HG03280 (cell line): ENCODE measurements around the gene FUBP3.

Source experiments
- ATAC-seq: cut with Tn5 transposase; IDR thresholded peaks from one replicate; pipeline ENCODE4 v1.9.1; 2021; ENCODE audit warnings: mild to moderate bottlenecking, moderate library complexity; ENCODE audit not compliant: unreplicated experiment

The FUBP3 gene

DNA sequence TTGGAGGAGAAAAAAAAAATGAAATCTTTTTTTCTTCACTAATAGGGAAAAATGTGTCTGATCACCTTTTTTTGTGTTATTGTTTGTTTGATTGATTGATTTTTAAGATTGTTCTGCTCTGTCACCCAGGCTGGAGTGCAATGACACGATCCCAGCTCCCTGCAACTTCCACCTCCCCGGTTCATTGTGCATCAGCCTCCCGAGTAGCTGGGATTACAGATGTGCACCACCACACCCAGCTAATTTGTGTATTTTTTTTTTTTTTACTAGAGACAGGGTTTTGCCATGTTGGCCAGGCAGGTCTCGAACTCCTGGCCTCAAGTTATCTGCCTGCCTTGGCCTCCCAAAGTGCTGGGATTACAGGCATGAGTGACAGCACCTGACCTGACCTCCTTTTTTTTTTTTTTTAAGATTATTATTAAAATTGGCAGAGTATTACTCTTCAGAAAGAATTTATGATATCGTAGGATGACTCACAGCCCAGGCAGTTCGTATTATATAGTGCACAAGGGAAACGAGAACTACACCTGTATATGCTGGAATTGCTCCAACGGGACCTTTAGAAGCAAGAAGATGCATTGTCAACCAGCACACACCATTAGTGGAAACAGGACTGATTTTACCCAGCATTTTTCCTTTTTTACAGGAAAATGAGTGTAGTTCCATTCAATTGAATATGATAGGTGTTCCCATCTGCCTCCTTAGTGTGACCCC lies 27.7 kb downstream of the FUBP3 start:
- no peak for ATAC-seq

DNA sequence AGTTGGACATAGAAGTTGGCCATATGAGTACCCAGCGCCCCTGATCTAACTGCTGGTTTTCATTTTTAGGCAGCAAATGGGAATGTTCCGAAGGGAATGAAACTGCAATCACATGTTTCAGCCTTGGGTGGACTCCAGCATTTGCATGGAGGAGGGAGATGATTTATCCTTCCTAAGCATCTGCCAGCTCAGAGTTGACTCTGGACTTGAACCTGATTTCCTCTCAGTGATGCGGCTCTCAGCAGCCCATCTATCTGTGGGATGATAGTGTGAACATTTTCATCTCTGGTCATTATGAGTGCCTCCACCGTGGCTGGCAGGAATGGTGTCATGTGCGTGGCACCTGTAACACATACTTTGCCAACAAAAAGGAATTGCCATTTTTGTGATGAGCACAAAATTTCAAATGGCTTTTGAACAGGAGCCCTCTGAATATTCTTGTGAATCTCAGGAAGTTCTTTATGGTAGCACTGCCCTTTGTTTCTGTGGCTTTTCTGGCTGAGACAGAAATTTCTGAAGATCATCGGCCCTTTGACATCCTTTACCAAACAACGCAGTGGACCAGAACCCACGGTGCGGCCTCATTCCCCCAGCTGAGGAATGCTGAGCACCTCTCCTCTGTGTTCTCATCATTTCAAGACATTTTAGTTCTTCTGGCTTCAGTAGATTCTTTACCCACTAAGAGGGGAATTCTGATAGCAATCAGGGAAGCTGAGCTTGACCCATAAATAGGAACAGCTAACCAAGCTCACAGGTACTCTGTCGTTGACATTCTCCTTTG lies 28.5 kb downstream of the FUBP3 start:
- no peak for ATAC-seq

DNA sequence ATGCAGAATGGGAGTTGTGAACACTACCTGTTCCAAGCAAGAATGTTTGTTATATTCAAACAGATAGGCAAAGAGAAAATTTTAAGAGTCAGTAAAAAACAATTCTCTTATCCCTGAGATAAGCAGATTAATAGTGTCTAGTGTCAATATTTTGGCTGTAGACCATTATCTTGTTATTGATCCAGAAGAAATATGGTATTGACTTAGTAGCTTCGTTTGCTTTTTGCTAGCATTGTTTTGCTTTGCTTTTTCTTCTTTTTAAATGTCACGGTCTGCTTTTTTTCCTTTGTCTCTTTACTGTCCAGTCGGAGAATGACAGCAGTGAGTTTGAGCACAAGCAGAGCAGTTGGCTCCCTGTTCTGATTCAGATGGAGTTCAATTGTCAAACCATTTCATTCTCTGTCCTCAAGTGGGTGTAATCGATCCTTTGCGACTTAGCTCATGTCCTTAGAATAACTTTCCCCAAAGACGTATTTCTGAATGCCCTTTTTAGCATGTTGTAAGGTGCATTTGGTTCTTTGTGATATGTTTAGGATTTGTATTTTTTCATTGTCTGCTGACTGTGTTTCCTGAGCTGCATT lies 29.3 kb downstream of the FUBP3 start:
- no peak for ATAC-seq

DNA sequence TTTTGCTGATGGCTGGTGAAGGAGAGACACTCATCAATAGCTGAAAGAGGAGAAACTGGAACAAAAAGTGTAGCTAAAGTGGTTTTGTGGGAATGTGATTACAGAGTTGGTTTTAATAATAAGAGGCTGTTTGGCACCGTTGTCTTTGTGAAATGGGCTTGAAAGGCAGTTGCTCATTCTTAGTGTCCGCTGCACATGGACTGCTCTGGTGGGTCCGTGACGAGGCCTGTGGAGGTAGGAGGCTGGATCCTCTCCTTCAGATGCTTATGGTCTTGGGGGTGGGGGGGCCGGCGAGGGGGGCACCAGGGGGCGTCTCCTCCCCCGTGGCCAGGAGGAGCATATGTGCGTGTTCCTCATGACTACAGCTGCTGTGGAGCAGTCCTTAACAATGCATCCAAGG lies 29.8 kb downstream of the FUBP3 start:
- ATAC-seq: no peak

DNA sequence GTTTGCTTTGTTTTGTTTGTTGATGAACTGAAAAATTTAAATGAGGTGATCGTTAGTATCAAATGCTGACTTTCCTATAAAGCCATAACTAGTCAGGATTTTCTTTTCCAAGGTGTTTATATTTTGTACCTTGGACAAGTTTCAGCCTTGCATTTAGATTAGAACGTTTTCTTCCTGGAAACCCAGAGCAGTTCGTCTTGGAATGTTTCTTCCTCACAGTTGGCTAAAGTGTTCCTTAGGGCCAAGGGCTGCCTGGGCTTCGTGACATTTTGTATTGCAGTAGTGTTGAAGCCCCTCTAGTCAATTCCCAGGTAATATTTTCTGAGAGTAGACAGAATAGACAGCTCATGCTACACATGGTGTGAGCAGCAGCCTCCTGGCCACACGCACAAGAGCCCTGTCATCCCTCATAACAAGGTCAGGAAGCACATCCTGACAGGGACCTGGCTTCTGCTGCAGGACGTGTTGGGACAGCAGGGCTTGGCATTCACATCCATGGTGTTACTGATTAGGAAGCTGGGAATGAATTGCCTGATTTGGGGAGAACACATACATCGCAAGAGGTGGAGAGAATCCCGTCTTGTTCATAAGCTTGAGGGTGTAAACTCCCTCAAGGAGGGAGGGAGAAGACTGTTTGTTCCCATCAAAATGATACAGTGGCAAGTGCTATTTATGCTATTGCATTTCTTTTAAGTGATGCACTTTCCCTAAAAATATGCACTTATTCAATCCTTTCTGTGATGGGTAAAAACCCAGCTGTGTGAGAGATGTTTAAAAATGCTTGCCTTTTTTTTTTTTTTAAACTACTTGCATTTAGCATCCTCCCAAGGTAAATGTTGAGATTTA lies 31.7 kb downstream of the FUBP3 start:
- no peak for ATAC-seq

DNA sequence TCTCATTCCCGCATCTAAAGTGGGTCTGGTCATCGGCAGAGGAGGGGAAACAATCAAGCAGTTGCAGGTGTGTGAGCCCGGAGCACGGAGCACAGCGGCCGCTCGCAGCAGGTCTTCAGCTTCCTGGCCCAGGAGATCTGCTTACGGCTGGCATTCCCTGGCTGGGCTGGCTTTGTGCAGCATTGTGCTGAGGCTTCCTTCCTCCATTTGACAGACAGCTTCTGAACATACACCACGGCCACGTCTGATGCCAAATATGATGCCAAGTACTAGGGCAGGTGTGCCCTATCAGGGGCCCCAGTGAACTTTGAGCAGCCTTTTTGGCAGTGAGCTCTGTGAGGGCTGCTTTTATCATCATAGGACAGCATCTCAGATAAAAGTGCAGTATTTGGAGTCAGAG lies 37.1 kb downstream of the FUBP3 start:
- ATAC-seq: no peak

DNA sequence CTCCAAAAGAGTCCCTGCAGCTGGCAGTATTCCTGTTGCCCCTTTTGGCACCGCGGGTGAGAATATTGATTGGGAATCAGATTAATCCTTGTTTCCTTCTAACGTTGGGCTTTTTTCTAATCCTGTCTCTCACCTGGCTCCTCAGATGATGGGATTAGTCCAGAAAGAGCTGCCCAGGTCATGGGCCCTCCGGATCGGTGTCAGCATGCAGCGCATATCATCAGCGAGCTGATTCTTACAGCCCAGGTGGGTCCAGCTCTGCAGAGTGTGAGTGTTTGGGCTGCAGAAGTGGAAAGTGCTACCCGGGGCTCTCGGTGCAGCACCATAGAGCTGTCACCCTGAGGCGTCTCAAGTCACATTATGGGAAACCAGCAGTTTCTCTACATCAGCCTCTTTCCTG lies 44.1 kb downstream of the FUBP3 start:
- ATAC-seq: no peak

DNA sequence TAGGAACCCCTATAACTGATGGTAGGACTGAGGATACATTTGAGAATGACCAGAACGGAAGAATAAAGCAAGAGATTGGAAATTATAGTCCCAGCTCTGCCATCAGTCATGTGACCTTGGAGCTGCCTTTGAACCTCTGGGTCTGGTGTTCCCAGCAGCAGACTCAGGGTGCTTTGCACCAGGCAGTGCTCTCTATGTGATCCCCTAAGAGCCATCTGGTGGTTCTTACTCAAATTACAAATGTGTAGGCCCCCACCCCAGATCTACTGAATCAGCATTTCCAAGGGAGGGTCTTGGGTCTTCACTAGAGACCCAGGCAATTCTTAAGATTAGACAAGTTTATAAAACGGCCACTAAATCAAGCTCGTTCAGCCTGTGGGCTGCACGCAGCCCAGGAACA lies 44.8 kb downstream of the FUBP3 start:
- no peak for ATAC-seq

DNA sequence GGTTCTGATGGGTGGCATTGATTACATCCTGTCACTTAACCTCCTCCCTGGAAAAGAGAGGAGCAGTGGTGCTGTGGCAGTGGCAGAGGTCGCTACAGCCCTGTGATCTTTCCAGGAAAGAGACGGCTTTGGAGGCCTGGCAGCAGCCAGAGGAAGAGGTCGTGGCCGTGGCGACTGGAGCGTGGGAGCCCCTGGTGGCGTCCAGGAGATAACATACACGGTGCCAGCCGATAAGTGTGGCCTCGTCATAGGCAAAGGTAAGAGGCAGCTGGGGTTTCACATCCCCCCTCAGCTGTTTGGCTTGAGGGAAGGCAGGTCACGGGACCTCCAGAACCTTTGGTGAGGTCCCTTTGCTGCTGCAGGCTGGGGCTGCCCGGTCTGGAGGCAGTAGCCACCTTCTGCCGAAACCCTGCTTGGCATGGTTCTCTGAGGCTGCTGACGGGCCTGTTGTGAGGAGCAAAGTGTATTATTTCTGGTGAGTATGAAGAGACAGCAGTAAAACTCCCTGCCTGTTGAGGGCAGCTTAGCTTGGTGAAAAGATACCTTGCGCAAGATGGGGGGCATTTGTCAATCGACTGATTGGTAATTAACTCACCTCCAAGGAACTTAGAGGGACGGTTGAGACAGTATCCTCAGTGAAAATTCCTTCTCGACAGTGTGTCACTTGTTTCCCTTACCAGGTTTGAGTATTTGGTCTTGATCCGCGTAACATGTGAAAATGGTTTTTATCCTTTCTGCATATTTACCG lies 47.0 kb downstream of the FUBP3 start:
- no peak for ATAC-seq

DNA sequence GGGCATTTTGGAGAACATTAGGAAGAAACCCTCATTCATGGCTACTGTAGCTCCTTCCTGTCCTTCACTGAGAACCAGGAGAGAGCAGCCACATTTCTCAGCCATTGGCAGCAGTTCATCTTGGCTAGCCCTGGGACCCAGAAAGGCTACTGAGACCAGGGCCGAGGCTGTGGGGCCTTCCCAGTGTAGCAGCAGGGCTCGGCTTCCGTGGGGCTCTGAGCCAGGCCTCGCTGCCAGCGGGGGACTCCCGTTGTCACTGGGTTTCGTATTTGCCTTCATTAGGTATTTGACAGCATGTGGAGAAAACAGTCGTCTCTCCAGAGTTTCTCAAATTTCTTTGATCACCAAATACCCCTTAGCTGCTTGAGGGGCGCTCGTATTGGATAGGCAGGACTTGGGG lies 47.7 kb downstream of the FUBP3 start:
- ATAC-seq: no peak

DNA sequence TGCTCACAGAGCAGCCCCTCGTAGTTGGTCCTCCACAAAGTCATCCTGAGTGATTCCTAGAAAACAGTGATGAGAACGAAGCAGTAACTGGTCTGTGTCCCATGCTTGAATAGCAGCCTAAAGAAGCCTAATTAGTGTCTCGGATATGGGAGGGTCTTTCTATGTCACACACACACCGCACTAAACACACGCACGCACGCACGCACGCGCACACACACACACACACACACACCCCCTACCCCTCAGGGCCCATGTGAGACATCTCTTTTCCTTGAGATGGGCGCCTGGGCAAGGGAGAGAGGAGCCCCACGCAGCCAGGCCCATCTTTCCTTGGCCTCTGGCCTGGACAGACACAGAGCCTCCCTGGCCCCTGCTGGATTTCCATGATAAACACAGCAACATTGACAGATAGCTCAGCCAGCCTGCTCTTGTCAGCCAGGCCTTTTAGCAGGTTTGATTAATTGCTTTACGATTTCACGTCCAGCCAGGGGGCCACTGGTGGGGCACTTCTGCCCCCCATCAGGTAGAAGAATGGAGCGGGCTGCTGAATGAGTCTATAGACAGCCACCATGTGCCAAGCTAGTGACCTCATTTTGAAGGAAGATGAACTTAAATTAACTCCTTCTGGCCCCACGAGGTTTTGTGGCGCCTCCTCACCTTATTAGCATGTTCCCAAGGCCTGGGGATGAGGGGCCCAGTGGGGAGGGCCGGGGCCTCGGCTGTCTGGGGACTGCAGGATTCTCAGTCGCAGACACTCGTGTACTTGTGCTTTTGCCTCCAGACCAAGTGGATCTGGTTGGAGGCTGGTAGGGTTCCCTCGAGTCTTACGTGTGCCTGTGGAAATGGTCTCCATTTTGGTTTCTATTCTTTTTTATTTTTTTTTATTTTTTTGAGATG lies 48.8 kb downstream of the FUBP3 start:
- ATAC-seq: no peak

DNA sequence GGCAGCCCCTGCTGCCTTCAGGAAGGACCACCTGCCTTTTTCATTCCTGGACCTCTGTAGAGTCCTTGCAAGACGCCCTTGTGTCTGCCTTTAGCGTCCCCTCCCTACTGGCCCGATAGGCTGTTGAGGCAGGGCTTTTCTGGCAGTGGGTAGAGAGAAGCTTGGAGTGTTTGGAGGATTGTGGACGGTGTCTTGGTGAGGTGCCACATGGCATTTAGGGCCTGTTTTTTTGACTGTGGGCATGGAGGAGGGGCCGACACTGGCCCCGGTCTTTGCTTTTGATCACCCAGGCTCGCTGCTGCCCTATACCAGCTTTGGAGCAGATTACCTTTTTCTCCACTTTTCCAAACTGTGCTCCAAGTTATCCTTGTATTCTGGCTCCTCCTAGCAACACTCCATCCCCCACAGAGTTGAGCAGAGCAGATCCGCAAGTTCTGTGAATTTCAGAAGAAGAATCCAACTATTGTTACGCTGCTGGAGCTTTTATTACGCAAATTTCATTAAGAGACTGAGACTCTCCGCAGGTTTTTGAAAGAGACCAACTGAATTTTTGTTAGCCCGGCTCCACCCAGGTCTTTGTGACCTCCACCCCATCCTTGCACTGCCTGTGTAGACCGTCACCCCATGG lies 50.2 kb downstream of the FUBP3 start:
- ATAC-seq: no peak

DNA sequence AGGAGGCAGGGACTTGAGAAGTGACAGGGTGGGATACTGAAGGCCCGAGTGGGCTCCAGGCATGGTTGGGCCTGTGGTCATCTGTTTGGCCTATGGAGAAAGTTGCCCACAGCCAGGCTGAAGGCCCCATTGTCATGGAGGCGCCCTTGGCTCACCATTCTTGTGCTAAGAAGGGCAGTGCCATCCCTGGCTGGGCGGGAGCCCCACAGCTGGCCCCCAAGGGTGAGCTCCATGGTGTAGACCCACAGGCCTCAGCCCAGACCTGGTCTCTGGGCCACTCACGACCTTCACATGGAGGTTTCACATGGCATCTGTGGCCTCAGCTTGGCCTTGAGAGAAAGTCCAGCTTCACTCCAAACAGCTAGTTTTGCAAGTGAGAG lies 50.7 kb downstream of the FUBP3 start:
- ATAC-seq: no peak

DNA sequence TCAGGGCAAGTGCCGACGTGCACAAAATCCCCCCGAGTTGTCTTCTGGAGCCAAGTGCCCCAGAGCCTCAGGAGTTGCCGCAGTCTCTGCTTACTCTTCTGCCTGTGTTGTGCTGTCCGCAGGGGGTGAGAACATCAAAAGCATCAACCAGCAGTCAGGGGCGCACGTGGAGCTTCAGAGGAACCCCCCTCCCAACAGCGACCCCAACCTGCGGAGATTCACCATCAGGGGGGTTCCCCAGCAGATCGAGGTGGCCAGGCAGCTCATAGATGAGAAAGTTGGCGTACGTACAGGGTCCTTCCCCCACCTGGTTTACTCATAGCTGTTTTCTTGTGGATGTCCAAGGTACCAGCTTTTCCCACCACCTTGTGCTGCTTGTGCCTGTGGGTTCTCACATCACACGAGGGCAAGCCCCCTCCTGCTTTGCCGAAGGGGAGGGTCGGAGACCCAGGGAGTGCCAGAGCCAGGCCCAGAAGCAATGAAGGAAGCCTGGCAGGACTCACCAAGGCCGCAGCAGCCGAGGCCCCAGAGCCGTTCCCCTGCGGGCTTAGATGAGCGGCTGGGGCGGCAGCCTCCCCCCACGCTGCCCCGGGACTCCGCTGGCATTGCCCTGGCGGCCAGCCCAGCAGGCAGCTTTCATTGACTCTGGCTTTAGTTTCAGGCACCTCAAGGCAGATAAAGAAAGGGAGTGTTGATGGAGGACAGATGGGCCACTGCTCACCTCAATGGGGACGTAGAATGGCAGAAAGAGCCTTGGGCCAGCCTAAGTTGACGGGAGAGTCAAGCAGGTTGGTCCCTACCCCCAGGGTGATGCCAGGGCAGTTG lies 51.3 kb downstream of the FUBP3 start:
- ATAC-seq: no peak

DNA sequence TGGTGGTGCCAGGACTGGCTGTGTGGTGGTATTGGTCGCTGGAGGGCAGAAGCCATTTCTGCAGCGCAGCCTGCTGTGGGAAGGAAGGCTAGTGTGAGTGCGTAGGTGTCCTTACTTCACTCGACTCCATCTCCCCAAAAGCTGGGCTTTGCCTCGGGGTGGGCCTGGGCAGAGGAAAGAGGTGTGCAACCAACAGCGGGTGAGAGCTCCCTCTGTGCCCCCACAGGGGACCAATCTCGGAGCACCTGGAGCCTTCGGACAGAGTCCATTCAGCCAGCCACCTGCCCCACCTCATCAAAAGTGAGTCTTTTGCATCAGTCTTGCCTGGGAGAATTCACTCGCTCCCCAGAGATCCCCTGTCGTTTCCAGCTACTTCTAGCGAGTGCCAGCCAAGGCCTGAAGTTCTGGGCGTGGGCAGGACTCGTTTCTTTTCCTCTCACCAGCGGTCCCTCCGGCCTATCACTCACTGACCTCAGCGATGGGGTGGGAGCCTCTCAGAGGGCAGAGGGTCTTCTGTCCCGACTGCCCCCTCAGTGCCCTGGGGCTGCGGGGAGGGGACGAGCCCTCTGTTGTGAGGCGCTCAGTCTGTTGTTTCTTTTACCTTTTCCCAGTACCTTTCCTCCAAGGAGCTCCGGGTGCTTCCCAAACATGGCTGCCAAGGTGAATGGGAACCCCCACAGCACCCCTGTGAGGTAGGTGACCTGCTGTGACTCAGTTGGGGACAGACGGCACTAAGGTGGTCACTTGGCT lies 52.1 kb downstream of the FUBP3 start:
- no peak for ATAC-seq

DNA sequence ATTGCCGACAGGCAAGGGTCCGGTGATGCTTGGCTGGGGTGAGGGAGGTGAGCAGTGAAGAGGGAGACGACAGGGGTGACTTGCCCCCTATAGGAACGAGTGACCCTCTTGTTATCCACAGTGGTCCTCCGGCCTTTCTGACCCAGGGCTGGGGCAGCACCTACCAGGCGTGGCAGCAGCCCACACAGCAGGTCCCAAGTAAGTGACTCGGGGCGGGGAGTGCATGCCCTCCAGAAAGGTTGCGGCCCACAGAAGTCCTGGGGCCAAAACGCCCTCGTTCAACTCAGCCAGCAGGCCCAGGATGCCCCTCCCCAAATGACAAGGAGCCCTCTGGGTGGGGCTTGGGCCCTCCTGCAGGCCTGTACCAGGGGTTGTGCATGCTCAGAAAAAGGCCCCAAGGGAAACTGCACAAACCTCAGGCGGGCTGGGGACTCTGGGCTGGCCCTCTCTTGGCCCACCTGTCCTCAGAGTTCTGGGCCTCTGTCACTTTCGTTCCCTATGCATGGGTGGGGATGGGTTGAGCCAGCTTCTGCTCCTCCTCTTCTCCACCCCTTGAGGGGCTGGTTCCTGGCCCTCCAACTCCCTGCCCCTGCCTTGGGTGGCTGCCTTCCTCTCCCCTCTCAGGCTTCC lies 52.8 kb downstream of the FUBP3 start:
- no peak for ATAC-seq

DNA sequence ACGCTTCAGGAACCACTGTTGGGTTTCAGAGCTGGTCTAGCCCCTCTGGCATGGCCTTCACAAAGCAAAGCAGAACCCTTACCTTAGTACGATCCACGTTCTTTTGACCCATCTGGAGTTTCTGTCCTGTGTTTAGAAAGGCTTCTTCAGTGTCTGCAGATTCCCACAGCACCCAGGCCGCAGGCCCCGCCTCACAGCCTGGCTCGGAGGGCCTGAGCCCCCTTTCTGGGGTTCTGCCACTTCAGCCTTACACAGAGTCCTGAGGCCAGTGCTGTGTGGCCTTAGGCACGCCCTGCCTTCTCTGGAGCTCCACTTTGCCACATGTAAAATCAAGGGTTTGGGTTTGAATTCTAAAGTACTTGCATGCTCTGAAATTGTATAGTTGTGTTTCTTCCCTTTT lies 53.5 kb downstream of the FUBP3 start:
- no peak for ATAC-seq
